KG1 (cell line): ENCODE data around the gene USP4.
A peak's percentile ranks its signal among the peaks of the same experiment; 100 is the strongest.
"Not testable (repeated sequence)": the region's sequence is repeated elsewhere in the genome, so short reads cannot be mapped to it uniquely, and the experiment has no call there.

Source experiments
- DNase-seq: peaks from one replicate; lab custom pipeline; 2025; lab: John Stamatoyannopoulos, UW

The USP4 gene

GRCh38 chr3:49253512-49253911, 86.3 kb downstream of the USP4 start:
- no peak for DNase-seq

GRCh38 chr3:49248840-49249227, 91.0 kb downstream of the USP4 start:
- DNase-seq: peak; percentile 5

DNA sequence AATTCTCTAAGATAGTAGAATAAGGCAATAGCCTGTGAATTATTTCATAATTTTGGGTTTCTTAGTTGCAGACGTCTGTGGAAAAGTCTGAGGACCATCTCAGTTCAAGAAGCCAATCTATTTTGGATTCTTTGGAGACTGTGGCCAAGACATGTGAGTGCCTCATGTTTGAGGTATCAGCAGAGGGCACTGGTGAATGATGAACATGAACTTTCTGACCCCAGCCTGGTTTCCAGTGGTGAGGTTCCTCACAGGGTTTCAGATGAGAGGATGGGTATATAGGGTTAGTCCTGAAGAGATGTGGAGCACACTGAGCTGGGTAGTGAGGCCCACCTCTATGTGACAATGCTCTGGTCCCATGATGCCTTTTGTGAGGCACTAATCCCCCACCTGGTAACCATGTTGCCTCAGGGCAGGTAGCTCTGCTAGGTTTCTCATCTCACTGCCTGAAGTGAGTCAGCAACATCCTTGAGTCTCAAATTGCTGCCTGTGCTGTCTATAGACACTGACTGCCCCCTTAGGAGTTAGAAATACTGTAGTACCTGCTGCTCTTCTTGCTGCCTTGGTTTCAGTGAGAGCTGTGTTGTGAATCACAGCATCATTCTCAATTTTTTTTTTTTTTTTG, 95.2 kb downstream of the USP4 start:
- DNase-seq: no peak

DNA sequence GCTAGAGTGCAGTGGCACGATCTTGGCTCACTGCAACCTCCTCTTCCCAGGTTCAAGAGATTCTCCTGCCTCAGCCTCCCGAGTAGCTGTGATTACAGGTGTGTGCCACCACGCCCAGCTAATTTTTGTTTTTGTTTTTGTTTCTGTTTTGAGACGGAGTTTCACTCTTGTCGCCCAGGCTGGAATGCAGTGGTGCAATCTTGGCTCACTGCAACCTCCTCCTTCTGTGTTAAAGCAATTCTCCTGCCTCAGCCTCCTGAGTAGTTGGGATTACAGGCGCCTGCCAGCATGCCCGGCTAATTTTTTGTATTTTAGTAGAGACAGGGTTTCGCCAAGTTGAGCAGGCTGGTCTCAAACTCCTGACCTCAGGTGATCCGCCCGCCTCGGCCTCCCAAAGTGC, 99.8 kb downstream of the USP4 start:
- not testable (repeated sequence) for DNase-seq

DNA sequence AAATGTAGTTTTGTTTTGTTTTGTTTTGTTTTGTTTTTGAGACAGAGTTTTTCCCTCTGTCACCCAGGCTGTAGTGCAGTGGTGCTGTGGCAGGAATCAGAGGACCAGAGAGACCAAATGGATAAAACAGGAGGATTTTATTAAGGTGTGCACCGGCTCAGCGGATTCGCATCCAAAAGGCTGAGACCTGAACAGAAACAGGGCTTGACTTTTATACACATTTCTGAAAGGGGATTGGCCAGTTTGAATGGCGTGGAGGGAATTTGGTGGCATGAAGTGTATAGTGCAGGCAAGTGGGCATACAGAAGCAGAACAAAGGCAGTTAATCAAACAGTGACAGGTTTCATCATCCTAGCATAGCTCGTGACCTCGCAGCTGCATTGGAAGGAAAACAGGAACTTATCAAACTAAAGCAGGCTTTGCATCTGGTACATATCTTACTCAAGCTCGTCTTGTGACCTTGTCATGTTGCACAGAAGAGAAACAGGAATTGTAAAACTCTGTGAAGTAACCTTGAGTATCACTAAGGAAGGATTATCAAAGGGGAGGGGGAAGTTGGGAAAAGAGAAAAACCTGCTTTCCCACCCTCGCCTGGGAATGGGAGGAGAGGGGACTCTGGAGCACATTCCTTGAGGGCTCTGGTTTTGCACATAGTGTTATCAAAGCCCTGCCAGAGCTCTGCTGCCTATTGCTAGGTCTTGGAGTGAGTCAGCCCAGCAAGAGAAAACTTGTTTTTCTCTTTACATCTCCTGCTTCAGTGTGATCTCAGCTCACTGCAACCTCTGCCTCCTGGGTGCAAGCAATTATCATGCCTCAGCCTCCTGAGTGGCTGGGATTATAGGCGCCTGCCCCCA, 101.4 kb downstream of the USP4 start:
- DNase-seq: peak; percentile 60

- no peak for DNase-seq
These were observed 102.5 kb downstream of the USP4 start for GRCh38 chr3:49237344-49237743.

- DNase-seq: no peak
These were observed 103.6 kb downstream of the USP4 start for GRCh38 chr3:49236226-49236625.

DNA sequence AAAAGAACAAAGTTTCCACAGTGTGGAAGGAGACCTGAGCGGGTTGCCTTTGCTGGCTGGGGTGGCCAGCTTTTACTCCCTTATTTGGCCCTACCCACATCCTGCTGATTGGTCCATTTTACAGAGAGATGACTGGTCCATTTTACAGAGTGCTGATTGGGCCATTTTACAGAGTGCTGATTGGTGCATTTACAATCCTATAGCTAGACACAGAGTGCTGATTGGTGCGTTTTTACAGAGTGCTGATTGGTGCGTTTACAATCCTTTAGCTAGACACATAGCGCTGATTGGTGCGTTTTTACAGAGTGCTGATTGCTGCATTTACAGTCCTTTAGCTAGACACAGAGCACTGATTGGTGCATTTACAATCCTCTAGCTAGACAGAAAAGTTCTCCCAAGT, 111.0 kb downstream of the USP4 start:
- DNase-seq: not testable (repeated sequence)
